ENCODE results near the gene PRADC1. TPM values are rescaled to one million over a fixed set of nuclear protein-coding genes. Genes with fewer than 3 reads are reported as not detected.
A peak's percentile ranks its signal among the peaks of the same experiment; 100 is the strongest.

Gene PRADC1
- total and polyA plus RNA-seq, 2 experiments from 2014 or later, result 6.5 to 8.3 TPM

DNA sequence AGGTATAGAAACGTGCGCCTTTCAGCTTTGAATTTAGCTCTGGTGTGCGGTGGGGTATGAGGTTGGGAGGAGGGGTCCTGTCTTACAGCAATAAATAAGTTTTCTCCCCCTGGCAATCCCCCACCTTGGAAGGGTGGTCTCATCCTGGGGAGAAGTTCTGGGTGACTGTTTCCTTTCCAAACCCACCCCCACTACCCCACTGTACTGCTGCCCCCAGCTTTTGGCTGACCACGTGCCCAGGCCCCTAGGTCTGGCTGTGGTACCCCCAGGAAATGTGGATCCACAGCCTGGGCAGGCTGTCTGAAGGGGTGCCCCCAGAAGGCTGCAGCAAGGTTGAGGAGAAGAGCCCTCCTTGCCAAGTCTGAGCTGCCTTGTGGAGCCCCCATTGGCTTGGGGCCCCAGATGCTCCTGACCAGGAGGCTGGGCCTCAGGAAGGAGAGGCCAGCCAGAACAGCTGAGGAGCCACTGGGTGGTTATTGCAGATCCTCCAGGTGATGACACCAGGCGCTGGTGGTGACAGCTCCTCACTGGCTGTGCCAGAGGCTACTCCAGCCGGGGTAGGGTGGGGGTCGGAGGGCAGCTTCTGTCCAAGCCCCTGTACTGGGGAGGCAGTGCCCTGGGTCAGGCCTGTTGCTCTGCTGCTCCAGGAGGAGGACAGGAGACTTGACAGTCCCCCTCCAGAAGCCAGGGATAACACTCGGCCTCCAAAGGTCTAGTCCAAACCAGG is 25.3 kb upstream of the PRADC1 start (continued):
- TF ChIP-seq, protein P1, sequence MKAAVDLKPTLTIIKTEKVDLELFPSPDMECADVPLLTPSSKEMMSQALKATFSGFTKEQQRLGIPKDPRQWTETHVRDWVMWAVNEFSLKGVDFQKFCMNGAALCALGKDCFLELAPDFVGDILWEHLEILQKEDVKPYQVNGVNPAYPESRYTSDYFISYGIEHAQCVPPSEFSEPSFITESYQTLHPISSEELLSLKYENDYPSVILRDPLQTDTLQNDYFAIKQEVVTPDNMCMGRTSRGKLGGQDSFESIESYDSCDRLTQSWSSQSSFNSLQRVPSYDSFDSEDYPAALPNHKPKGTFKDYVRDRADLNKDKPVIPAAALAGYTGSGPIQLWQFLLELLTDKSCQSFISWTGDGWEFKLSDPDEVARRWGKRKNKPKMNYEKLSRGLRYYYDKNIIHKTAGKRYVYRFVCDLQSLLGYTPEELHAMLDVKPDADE (IDR thresholded peaks at IDR 0.05), result no peak
- TF ChIP-seq STAT1 (IDR thresholded peaks at IDR 0.05; ENCODE audit: unreplicated experiment) (no peak), EZH2 (IDR thresholded peaks at IDR 0.05; ENCODE audit: low read depth, unreplicated experiment) (no peak)
- TF ChIP-seq, protein P2, sequence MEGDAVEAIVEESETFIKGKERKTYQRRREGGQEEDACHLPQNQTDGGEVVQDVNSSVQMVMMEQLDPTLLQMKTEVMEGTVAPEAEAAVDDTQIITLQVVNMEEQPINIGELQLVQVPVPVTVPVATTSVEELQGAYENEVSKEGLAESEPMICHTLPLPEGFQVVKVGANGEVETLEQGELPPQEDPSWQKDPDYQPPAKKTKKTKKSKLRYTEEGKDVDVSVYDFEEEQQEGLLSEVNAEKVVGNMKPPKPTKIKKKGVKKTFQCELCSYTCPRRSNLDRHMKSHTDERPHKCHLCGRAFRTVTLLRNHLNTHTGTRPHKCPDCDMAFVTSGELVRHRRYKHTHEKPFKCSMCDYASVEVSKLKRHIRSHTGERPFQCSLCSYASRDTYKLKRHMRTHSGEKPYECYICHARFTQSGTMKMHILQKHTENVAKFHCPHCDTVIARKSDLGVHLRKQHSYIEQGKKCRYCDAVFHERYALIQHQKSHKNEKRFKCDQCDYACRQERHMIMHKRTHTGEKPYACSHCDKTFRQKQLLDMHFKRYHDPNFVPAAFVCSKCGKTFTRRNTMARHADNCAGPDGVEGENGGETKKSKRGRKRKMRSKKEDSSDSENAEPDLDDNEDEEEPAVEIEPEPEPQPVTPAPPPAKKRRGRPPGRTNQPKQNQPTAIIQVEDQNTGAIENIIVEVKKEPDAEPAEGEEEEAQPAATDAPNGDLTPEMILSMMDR (conservative IDR thresholded peaks at IDR 0.05; ENCODE audit: low read depth in 2 of 2), result no peak

DNA sequence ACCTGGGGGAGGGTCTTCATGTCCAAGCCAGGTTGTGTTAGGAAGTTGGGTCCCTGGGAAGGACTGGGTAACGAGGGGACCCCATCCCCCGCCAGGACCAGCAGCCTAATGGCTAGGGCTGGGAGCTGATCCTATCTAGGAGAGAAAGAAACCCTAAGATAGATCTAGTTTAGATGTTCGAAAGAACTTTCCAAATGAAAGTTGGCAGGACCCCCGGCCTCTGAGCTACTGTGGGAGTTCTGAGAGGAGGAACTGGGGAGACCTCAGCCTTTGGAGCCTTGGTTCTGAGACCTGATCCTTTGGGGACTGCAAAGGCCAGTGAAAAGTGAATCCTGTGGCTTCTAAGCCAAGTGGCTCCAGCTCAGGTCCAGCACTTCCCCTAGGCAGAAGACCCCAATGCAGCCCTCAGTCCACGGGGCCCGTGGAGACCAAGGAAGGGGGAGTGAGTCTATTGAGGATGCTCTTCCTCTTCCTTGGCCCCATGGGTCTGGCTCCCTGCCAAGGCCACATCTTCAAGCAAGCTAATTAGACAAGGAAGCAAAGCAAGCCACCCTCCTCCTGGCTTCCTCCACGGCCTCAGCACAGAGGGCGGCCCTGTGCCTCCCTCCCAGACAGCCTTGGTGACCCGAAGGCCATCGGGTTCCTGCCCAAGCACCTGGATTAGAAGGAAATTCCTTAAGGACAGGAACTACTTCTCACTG is 24.5 kb upstream of the PRADC1 start:
- H3K27me3 ChIP-seq (ENCODE audit: insufficient read depth), result no peaks in the 10 kb centered on the region
- Mint-ChIP-seq H3K9me3 (no peaks in the 10 kb centered on the region), H3K4me3 (no peak overlapping the region), H3K27me3 (ENCODE audit: insufficient read depth, low read depth, poor library complexity) (peaks cover 12% of the 10 kb centered on the region), H3K4me1 (peaks cover 24% of the 10 kb centered on the region; the same call in 2 of the 3 replicates), H3K36me3 (ENCODE audit: low read depth) (peaks cover 28% of the 10 kb centered on the region), H3K27ac (no peak overlapping the region)
- H3K4me1 ChIP-seq (ENCODE audit: insufficient read depth), result peaks cover 11% of the 10 kb centered on the region
- TF ChIP-seq STAT1 (IDR thresholded peaks at IDR 0.05; ENCODE audit: unreplicated experiment), result no peak
- TF ChIP-seq, protein P1 (IDR thresholded peaks at IDR 0.05), result no peak
- no peak for TF ChIP-seq ZNF114 (CRISPR knock-in tag; IDR thresholded peaks at IDR 0.05)
- ATAC-seq (no peak), DNase-seq (ENCODE audit: low spot score) (no peak)
- no peak overlapping the region for H3K4me3 ChIP-seq
- peaks cover 27% of the 10 kb centered on the region for H4K20me1 ChIP-seq (replicated peaks; ENCODE audit: insufficient read depth)
- no peaks in the 10 kb centered on the region for H3K79me2 ChIP-seq (replicated peaks; ENCODE audit: insufficient read depth)
- H3K4me2 ChIP-seq, result no peak overlapping the region
- no peak overlapping the region for H3K27ac ChIP-seq (ENCODE audit: low read depth)
- no peaks in the 10 kb centered on the region for H3K9me2 ChIP-seq (ENCODE audit: insufficient read depth)
- H3F3A ChIP-seq (replicated peaks; ENCODE audit: low read depth), result peaks cover 7% of the 10 kb centered on the region; the same call in 1 of the 2 replicates
- H2AFZ ChIP-seq, result no peak overlapping the region
- no peaks in the 10 kb centered on the region for H3K36me3 ChIP-seq (ENCODE audit: insufficient read depth)

DNA sequence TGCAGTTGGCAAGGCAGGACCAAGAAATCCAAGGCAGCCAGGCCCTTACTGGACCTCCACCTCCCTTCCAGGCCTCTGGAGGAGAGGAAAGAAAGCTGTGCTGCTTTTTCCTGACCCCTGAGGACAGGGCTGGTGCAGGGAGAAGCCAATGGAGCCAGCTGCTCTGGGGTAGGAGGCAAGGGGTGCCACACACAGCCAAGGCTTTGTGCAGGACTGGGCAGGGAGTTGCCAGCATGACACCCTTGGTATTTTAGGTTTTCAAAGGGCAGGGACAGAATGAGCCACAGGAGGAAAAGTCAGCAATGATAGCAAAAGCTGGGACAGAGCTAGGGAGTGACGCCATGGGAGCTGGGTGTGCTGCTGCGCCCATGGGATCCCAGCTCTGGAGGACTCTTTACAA is 24.0 kb upstream of the PRADC1 start:
- H3K4me3 ChIP-seq, result no peak overlapping the region
- H3K4me3 Mint-ChIP-seq, result no peak overlapping the region
- H3K79me2 ChIP-seq (replicated peaks; ENCODE audit: insufficient read depth), result no peaks in the 10 kb centered on the region
- H3K27ac ChIP-seq (ENCODE audit: low read depth), result 0 out of 2 replicates have a peak overlapping the region, but pooled peaks have one; percentile 59
- H3K4me1 ChIP-seq (ENCODE audit: insufficient read depth), result peaks cover 11% of the 10 kb centered on the region
- H3K36me3 Mint-ChIP-seq (ENCODE audit: low read depth), result peaks cover 33% of the 10 kb centered on the region
- no peaks in the 10 kb centered on the region for H3K36me3 ChIP-seq (ENCODE audit: insufficient read depth)
- H4K20me1 ChIP-seq (replicated peaks; ENCODE audit: insufficient read depth), result peaks cover 27% of the 10 kb centered on the region
- peaks cover 14% of the 10 kb centered on the region for H3K27me3 Mint-ChIP-seq (ENCODE audit: insufficient read depth, low read depth, poor library complexity)
- H3K4me1 Mint-ChIP-seq, result peaks cover 24% of the 10 kb centered on the region; the same call in 2 of the 3 replicates
- peaks cover 7% of the 10 kb centered on the region; the same call in 1 of the 2 replicates for H3F3A ChIP-seq (replicated peaks; ENCODE audit: low read depth)
- H3K4me2 ChIP-seq, result no peak overlapping the region
- DNase-seq (ENCODE audit: low spot score) (no peak), ATAC-seq (no peak)
- no peaks in the 10 kb centered on the region for H3K9me3 Mint-ChIP-seq
- H3K27me3 ChIP-seq (ENCODE audit: insufficient read depth), result no peaks in the 10 kb centered on the region
- H2AFZ ChIP-seq, result no peak overlapping the region
- no peaks in the 10 kb centered on the region for H3K9me2 ChIP-seq (ENCODE audit: insufficient read depth)
- H3K27ac Mint-ChIP-seq, result no peak overlapping the region; the same call in 1 of the 2 replicates
- no peak for TF ChIP-seq NANOG (IDR thresholded peaks at IDR 0.05; ENCODE audit: borderline replicate concordance)
- TF ChIP-seq JUNB (IDR thresholded peaks at IDR 0.05; ENCODE audit: unreplicated experiment), result no peak
- no peak for TF ChIP-seq STAT1 (IDR thresholded peaks at IDR 0.05; ENCODE audit: unreplicated experiment)
- TF ChIP-seq POLR2AphosphoS5 (IDR thresholded peaks at IDR 0.05; ENCODE audit: low read depth), result no peak
- no peak for TF ChIP-seq CREB1 (CRISPR knock-in tag; IDR thresholded peaks at IDR 0.05; ENCODE audit: low read depth)
- TF ChIP-seq, protein P1 (IDR thresholded peaks at IDR 0.05), result no peak
- no peak for TF ChIP-seq EZH2 (IDR thresholded peaks at IDR 0.05; ENCODE audit: low read depth, unreplicated experiment)
- TF ChIP-seq, protein P2 (conservative IDR thresholded peaks at IDR 0.05; ENCODE audit: low read depth in 2 of 2), result no peak
- no peak for TF ChIP-seq ZNF114 (CRISPR knock-in tag; IDR thresholded peaks at IDR 0.05)
- no peak for TF ChIP-seq ZNF331 (CRISPR knock-in tag; IDR thresholded peaks at IDR 0.05; ENCODE audit: low read depth)
- no peak for TF ChIP-seq EZH2phosphoT487 (IDR thresholded peaks at IDR 0.05; ENCODE audit: unreplicated experiment)

All from GM23338 (cell line).